Measurements from ENCODE around the gene AP5B1.

- TF ChIP-seq CTCF (IDR thresholded peaks at IDR 0.05; ENCODE audit: low read length): no peak
- no peak for TF ChIP-seq EZH2 (IDR thresholded peaks at IDR 0.05; ENCODE audit: borderline replicate concordance, low read length)
Measured at GRCh38 chr11:65745049-65745448, 35.7 kb downstream of the AP5B1 start.

Data from OCI-LY1 (cell line).